Measurements from ENCODE around the gene TRABD2B.

TRABD2B gene

DNA sequence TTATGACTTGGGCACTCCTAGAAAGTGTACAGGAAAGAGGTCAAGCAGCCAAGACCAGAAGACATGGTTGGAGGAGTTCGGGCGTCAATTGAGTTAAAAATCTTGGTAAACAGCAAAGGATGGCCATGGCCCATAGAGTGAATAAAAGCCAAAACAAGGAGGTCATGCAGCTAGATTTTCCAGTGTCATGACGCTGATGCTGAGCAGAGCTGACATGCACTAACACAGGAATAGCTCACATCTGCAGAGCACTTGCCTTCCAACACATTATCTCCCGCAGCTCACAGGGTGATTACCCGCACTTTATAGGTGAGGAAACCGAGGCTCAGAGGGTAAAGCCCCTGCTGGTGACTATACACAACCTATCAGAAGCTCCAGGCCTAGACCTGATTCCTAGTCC, 49.7 kb downstream of the TRABD2B start:
- intact Hi-C loops (cut with DNase I) = no loop called here
- no peak for DNase-seq

DNA sequence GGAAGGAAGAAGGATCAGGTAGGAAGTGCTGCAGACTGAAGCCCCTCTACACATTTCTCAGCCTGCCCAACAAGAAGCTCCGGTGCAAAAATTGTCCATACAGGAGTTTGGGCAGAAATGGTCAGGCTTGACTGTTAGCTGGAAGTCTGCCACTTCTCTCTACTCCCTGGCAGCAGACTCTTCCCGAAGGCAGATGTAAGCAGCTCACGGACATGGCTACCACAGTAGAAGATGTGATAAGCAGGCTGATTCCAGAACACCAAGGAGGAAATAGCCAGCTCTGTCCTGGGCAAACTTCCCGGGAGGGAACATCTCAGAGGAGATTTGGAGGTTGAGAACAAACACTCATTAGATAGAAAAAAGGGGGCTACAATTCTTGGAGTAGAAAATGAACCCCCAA, 52.6 kb downstream of the TRABD2B start:
- no peak for DNase-seq
- intact Hi-C loops (cut with DNase I) = no loop called here

- intact Hi-C loops (cut with DNase I) = no loop called here
- DNase-seq = peak in 1 of 42 donors; percentile 2
These were observed 55.0 kb downstream of the TRABD2B start for GRCh38 chr1:47942240-47942629.

GRCh38 chr1:47941609-47942239, 55.5 kb downstream of the TRABD2B start:
- DNase-seq = no peak
- intact Hi-C loops (cut with DNase I) = no loop called here

GRCh38 chr1:47940779-47941178, 56.4 kb downstream of the TRABD2B start:
- DNase-seq = peak in 1 of 42 donors; percentile 1
- intact Hi-C loops (cut with DNase I) = no loop called here

GRCh38 chr1:47940326-47940725, 56.9 kb downstream of the TRABD2B start:
- intact Hi-C loops (cut with DNase I) = no loop called here
- peak in 1 of 42 donors; percentile 11 for DNase-seq

DNA sequence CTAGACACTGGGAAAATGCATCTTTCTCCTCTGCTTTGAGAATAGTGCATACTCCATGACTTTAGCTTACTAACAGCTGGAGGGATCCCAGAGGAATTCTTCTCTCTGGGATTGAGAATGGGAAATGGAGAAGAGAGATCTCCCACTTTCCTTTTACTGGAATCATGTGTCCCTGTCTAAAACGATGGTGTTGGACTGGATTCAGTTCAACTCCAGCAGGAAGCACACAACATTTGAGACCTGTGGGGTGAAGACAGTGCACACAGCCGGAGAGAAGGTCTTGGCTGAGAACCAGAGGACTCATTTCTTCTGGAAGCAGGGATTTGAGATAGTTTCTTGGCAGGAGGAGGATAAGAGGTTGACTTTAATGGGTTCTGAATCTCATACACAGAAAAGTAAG, 58.7 kb downstream of the TRABD2B start:
- intact Hi-C loops (cut with DNase I) = no loop called here
- DNase-seq = peak in 1 of 42 donors; percentile 1

GRCh38 chr1:47937586-47938254, 59.5 kb downstream of the TRABD2B start:
- intact Hi-C loops (cut with DNase I) = no loop called here
- peak in 1 of 42 donors; percentile 1 for DNase-seq

DNA sequence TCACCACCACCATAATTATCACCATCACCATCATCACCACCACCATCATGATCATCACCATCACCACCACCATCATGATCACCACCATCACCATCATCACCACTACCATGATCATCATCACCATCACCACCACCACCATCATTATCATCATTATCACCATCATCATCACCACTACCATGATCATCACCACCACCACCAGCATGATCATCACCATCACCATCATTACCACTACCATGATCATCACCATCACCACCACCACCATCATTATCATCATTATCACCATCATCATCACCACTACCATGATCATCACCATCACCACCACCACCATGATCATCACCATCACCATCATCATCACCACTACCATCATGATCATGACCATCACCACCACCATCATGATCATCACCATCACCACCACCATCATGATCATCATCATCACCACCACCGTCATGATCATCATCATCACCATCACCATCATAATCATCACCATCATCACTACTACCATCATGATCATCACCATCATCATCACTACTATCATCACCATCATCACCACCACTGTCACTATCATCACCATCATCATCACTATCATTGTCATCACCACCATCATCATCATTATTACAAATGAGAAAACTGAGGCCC, 60.2 kb downstream of the TRABD2B start:
- intact Hi-C loops (cut with DNase I) = no loop called here

DNA sequence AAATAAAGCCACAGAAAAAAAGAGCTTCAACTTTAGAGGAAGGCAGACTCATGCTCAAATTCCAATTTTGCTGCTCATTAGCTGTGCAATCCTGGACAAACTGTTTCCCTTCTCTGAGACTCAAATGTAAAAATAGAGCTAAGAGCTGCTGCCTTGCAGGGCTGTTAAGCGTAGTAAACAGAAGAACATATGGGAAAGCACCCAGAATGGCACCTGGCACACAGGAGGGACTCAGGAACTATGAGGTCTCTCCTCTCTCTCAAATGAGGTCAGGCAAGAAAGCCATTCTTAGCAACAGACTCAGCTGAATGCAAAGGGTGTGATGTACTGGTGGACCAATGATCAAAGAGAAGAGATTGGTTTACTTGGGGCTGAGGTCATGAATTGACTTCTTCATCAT, 61.3 kb downstream of the TRABD2B start:
- DNase-seq = no peak
- intact Hi-C loops (cut with DNase I) = no loop called here

More for the DNA sequence above, 60.2 kb downstream of the TRABD2B start:
- no peak for DNase-seq

DNA sequence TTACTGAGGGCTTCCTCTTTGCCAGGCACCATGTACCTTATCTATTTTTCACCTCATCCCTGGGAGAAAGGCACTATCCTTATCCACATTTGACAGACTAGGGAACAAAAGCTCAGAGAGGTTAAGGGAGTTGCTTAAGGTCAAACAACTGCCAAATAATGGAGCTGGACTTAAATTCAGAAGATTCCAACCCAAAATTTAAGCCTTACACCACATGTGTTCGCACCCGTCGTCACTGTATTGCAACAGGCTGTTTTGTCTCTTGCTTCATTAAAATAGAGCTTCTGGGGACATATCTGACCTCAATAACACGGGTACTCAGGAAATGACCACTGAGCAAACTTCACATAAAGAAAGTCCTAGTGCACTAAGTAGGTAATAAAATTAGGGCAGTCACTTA, 62.0 kb downstream of the TRABD2B start:
- peak in 1 of 42 donors; percentile 3 for DNase-seq
- intact Hi-C loops (cut with DNase I) = no loop called here

- intact Hi-C loops (cut with DNase I) = no loop called here
These were observed 62.9 kb downstream of the TRABD2B start for GRCh38 chr1:47934243-47934805.

GRCh38 chr1:47932743-47933142, 64.4 kb downstream of the TRABD2B start:
- no peak for DNase-seq
- intact Hi-C loops (cut with DNase I) = no loop called here

More at GRCh38 chr1:47934243-47934805, 62.9 kb downstream of the TRABD2B start:
- DNase-seq = peak in 3 of 42 donors; percentile 2 to 35 (median 16)

DNA sequence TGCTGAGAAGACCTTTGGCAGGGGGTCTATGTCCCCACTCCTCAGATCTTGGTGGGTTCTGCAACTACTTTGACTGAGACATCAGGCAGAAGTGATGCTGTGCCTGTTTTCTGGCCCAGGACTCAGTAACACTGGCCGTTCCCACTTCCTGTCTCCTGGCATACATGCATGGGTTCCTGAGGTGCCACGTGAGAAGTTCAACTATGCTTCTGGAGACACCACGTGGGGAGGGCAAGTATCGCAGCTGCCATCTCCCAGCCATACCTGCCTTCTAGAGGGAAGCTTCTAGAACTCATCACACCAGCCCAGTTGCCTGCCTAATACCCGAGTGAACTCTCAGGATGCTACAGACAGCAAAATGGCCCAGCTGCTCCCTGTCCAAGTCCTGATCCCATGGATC, 65.8 kb downstream of the TRABD2B start:
- no peak for DNase-seq
- intact Hi-C loops (cut with DNase I) = no loop called here

DNA sequence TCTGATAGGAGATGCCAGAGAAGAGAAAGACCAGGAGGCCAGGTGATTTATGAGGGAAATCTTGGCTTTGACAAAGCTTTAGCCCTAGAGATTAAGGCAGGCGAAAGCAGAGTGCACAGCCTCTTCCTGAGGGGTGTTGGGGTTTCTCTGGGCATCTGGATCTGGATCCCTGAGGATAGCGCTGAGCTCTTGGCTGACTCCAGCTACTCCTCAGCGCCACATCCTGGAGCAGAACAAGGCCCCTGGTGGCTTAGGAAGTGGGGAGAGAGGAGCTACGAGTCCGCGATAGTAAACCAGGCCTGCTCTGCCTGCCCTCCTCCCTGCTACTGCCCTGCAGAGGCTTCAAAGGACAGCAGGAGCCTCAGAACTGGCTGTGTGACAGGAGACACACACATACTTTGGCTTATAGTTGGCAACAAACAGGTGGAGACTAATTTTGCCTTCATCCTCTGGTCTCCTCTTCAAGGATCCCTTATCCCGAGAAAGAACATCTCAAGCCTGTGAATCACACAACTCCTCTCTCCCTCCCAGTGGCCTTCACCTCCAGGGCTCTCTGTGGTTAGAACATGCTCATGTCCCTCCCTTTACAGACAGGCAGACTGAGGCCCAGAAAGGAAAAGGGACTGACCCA, 66.9 kb downstream of the TRABD2B start:
- no peak for DNase-seq
- intact Hi-C loops (cut with DNase I) = no loop called here

DNA sequence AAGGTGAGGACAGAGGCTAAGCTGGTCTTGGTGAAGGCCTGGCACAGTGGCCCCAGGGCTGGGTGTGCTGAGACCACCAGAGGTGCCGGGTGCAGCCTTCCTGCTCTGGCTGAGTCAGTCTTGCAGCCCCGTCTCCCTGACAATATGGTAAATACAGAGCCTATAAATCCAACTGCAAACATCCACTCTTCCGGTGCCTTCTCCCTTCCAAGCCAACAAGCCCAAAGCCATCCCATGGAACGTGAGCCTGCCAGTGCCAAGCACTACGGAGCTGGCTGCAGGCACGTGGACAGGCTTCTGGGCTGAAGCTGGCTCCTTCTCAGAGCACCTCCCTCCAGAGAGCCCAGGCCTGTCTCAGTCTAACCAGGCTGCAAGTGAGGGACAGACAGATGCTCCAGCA, 70.0 kb downstream of the TRABD2B start:
- DNase-seq = no peak
- intact Hi-C loops (cut with DNase I) = no loop called here

GRCh38 chr1:47926461-47926999, 70.7 kb downstream of the TRABD2B start:
- no peak for DNase-seq
- intact Hi-C loops (cut with DNase I) = no loop called here

- intact Hi-C loops (cut with DNase I) = no loop called here
- DNase-seq = no peak
These were observed 72.7 kb downstream of the TRABD2B start for GRCh38 chr1:47924270-47925048.

GRCh38 chr1:47921935-47922415, 75.2 kb downstream of the TRABD2B start:
- intact Hi-C loops (cut with DNase I) = no loop called here
- DNase-seq = no peak

Data from head of caudate nucleus (tissue), 42 donors.